KMS-11 (cell line): ENCODE data around the gene DLG5.

Experiments
- H2AFZ ChIP-seq: fragments of 200-600 bp; sonication (generic); 2 replicates; pipeline ENCODE4 v1.6.1; 2016; ENCODE audit warnings: antibody characterized with exemption, mixed run types, low read depth
- H3K27ac ChIP-seq: fragments of 200-600 bp; sonication (generic); 2 replicates; pipeline ENCODE4 v1.6.1; 2016; ENCODE audit warnings: mild to moderate bottlenecking, mixed run types
- H3K27me3 ChIP-seq: fragments of 200-600 bp; sonication (generic); 2 replicates; pipeline ENCODE4 v1.6.1; 2017; ENCODE audit warnings: mild to moderate bottlenecking, low read depth, mixed run types, moderate library complexity; ENCODE audit not compliant: insufficient read depth
- H3K36me3 ChIP-seq: fragments of 200-600 bp; sonication (generic); 2 replicates; pipeline ENCODE4 v1.6.1; 2017; ENCODE audit warnings: mild to moderate bottlenecking, mixed run types; ENCODE audit not compliant: insufficient read depth
- H3K4me1 ChIP-seq: fragments of 200-600 bp; sonication (generic); 2 replicates; pipeline ENCODE4 v1.6.1; 2016; ENCODE audit warnings: mild to moderate bottlenecking, low read depth, mixed run types; ENCODE audit not compliant: poor library complexity, severe bottlenecking
- H3K4me2 ChIP-seq: fragments of 200-600 bp; sonication (generic); 2 replicates; pipeline ENCODE4 v1.7.0; 2016; ENCODE audit warnings: mild to moderate bottlenecking, mixed run types
- H3K4me3 ChIP-seq: fragments of 200-600 bp; sonication (generic); IDR thresholded peaks from 2 replicates; pipeline ENCODE4 v1.6.1; 2017; ENCODE audit warnings: low read depth, low read length, mixed read lengths; ENCODE audit not compliant: insufficient read depth
- H3K79me2 ChIP-seq: fragments of 200-600 bp; sonication (generic); 2 replicates; pipeline ENCODE4 v1.6.1; 2016; ENCODE audit warnings: low read depth, mixed run types; ENCODE audit not compliant: insufficient read depth
- H3K9ac ChIP-seq: fragments of 200-600 bp; sonication (generic); 2 replicates; pipeline ENCODE4 v1.6.1; 2016; ENCODE audit warnings: mild to moderate bottlenecking, mixed run types
- H4K20me1 ChIP-seq: fragments of 200-600 bp; sonication (generic); 2 replicates; pipeline ENCODE4 v1.6.1; 2016; ENCODE audit warnings: mild to moderate bottlenecking, mixed run types; ENCODE audit not compliant: insufficient read depth
- TF ChIP-seq, protein P1 (sequence below): fragments of 200-600 bp; sonication (generic); conservative IDR thresholded peaks from 2 replicates; pipeline ENCODE4 v1.6.1; 2017; ENCODE audit warnings: low read depth, mild to moderate bottlenecking, antibody characterized with exemption, low read length, moderate library complexity, mixed read lengths

DLG5 gene

DNA sequence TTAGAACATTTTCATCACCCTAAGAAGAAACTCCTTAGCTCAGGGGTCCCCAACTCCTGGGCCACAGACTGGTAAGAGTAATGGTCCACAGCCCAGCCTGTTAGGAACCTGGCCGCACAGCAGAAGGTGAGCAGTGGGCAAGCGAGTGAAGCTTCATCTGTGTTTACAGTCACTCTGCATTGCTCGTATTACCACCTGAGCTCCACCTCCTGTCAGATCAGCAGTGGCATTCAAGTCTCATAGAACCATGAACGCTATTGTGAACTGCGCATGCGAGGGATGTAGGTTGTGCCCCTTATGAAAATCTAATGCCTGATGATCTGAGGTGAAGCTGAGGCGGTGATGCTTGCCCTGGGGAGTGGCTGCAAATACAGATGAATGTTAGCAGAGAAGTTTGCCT lies 37.3 kb upstream of the DLG5 start:
- Histone ChIP-seq H3K79me2 (no peaks in the 10 kb centered on the region), H3K4me2 (no peak overlapping the region), H2AFZ (no peak overlapping the region), H3K4me1 (no peaks in the 10 kb centered on the region), H4K20me1 (no peaks in the 10 kb centered on the region), H3K4me3 (no peak overlapping the region), H3K27ac (no peak overlapping the region), H3K9ac (no peak overlapping the region), H3K27me3 (no peaks in the 10 kb centered on the region), H3K36me3 (no peaks in the 10 kb centered on the region)
- TF ChIP-seq, protein P1, sequence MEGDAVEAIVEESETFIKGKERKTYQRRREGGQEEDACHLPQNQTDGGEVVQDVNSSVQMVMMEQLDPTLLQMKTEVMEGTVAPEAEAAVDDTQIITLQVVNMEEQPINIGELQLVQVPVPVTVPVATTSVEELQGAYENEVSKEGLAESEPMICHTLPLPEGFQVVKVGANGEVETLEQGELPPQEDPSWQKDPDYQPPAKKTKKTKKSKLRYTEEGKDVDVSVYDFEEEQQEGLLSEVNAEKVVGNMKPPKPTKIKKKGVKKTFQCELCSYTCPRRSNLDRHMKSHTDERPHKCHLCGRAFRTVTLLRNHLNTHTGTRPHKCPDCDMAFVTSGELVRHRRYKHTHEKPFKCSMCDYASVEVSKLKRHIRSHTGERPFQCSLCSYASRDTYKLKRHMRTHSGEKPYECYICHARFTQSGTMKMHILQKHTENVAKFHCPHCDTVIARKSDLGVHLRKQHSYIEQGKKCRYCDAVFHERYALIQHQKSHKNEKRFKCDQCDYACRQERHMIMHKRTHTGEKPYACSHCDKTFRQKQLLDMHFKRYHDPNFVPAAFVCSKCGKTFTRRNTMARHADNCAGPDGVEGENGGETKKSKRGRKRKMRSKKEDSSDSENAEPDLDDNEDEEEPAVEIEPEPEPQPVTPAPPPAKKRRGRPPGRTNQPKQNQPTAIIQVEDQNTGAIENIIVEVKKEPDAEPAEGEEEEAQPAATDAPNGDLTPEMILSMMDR, result no peak

DNA sequence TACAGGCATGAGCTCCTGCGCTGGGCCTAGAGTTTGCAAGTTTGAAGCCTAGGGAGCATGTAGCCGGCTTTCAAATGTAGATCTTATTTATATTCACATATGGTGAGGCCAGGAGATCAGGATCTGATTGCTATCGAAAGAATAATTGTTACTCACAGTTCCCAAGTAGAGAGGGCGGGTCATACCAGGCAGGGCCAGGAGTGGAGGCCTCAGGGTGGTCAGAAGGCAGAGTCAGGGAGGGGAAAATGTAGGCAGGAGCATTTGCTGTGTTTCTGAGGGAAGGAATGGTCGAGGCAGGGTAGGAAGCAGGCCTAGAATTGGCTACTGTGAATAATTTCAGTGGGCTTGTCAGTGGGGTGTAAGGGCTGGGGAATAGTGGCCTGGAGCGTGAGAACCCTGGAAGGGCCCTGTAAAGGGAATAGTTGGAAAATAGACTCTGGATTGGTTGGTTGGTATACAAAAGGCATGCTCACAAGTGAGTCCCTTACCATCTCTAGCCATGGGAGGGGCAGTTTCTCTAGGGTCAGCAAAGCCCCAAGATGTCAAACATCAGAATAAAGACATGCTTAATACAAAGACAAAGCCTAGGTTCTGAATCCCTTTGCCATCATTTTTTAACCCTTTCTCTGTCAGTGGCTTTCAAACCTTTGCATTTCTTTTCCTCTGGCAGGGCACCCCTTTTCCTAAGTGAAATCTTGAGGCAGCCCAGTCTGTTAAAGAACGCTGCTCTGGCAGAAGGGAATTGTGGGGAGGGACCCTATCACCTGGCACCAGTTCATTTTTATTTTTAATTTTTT lies 36.0 kb upstream of the DLG5 start:
- Histone ChIP-seq H3K79me2 (no peaks in the 10 kb centered on the region), H3K27me3 (no peaks in the 10 kb centered on the region), H3K27ac (no peak overlapping the region), H2AFZ (no peak overlapping the region), H3K4me2 (no peak overlapping the region), H3K9ac (no peak overlapping the region), H3K4me1 (no peaks in the 10 kb centered on the region), H3K4me3 (no peak overlapping the region), H4K20me1 (no peaks in the 10 kb centered on the region), H3K36me3 (no peaks in the 10 kb centered on the region)
- TF ChIP-seq, protein P1, result no peak

DNA sequence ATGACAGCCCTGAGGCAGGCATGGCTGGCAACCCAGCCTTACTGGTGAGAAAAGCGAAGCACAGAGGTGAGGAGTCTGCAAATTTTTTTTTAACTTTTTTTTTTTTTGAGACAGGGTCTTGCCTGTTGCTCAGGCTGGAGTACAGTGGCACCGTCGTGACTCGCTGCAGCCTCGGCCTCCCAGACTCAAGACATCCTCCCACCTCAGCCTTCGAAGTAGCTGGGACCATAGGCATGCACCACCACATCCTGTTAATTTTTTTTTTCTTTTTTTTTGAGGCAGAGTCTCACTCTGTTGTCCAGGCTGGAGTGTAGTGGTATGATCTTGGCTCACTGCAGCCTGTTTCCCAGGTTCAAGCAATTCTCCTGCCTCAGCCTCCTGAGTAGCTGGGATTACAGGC lies 35.1 kb upstream of the DLG5 start:
- Histone ChIP-seq H3K4me1 (no peaks in the 10 kb centered on the region), H2AFZ (no peak overlapping the region), H3K4me3 (no peak overlapping the region), H3K36me3 (no peaks in the 10 kb centered on the region), H4K20me1 (no peaks in the 10 kb centered on the region), H3K4me2 (no peak overlapping the region), H3K27me3 (no peaks in the 10 kb centered on the region), H3K79me2 (no peaks in the 10 kb centered on the region), H3K9ac (no peak overlapping the region), H3K27ac (no peak overlapping the region)
- TF ChIP-seq, protein P1, result no peak

DNA sequence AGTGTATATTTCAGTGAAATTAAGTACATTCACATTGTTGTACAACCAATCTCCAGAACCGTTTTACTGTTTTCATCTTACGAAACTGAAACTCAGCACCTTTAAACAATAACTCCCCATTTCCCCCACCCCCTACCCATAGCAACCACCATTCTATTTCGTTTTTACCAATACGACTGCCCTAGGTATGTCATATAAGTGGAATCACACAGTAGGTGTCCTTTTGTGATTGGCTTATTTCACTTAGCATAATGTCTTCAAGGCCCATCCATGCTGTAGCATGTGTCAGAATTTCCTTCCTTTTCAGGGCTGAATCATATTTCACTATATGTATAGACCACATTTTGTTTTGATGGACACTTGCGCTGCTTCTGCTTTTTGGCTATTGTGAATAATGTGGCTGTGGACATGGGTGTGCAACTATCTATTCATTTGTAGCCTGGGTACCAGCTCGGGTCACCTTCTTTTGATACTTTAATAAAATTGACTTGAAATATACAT lies 34.3 kb upstream of the DLG5 start:
- Histone ChIP-seq H3K36me3 (no peaks in the 10 kb centered on the region), H4K20me1 (no peaks in the 10 kb centered on the region), H3K27me3 (no peaks in the 10 kb centered on the region), H3K4me3 (no peak overlapping the region), H3K4me1 (no peaks in the 10 kb centered on the region), H3K79me2 (no peaks in the 10 kb centered on the region), H3K27ac (no peak overlapping the region), H3K9ac (no peak overlapping the region), H2AFZ (no peak overlapping the region), H3K4me2 (no peak overlapping the region)
- TF ChIP-seq, protein P1, result no peak
